Ectodermal cell (in vitro differentiated cells): Measurements from ENCODE around the gene ATP6V0A4.
"Not testable (repeated sequence)": the region's sequence is repeated elsewhere in the genome, so short reads cannot be mapped to it uniquely, and the experiment has no call there.

ENCODE experiments used
- H3K27ac ChIP-seq: 2 replicates; pipeline ENCODE4 v1.7.0; 2013; ENCODE audit warnings: mild to moderate bottlenecking, low read depth, low read length; ENCODE audit not compliant: insufficient read depth, poor library complexity, severe bottlenecking
- H3K27me3 ChIP-seq: 2 replicates; pipeline ENCODE4 v1.7.0; 2013; ENCODE audit warnings: mild to moderate bottlenecking, low read length; ENCODE audit not compliant: insufficient read depth, control insufficient read depth, poor library complexity, severe bottlenecking
- H3K36me3 ChIP-seq: one replicate; pipeline ENCODE4 v1.7.0; 2013; ENCODE audit warnings: low read length; ENCODE audit not compliant: control insufficient read depth, insufficient read depth
- H3K4me1 ChIP-seq: one replicate; pipeline ENCODE4 v1.7.0; 2013; ENCODE audit warnings: low read length; ENCODE audit not compliant: control insufficient read depth, insufficient read depth
- H3K4me3 ChIP-seq: 2 replicates; pipeline ENCODE4 v1.7.0; 2013; ENCODE audit warnings: low read depth, low read length, control low read depth; ENCODE audit not compliant: insufficient read depth
- H3K9me3 ChIP-seq: 2 replicates; pipeline ENCODE4 v1.7.0; 2013; ENCODE audit warnings: mild to moderate bottlenecking, low read length, moderate library complexity; ENCODE audit not compliant: control insufficient read depth
- WGBS, 2 experiments: methylation state at CpG; one replicate each; pipeline ENCODE4 v1.1.7; 2013; ENCODE audit warnings: missing lambda C conversion rate in 2 of 2; 5-methylcytosine and 5-hydroxymethylcytosine counted together

ATP6V0A4 gene

GRCh38 chr7:138829335-138829734, 31.3 kb upstream of the ATP6V0A4 start:
- no peaks in the 10 kb centered on the region for H3K4me1 ChIP-seq
- WGBS, 2 experiments = 94 to 96% methylated on average over 9 to 11 of the region's 11 CpGs
- H3K27me3 ChIP-seq = no peaks in the 10 kb centered on the region
- no peak overlapping the region for H3K4me3 ChIP-seq
- no peaks in the 10 kb centered on the region for H3K36me3 ChIP-seq
- no peak overlapping the region for H3K27ac ChIP-seq
- H3K9me3 ChIP-seq = no peaks in the 10 kb centered on the region

GRCh38 chr7:138828302-138828701, 30.3 kb upstream of the ATP6V0A4 start:
- H3K4me1 ChIP-seq = no peaks in the 10 kb centered on the region
- no peaks in the 10 kb centered on the region for H3K36me3 ChIP-seq
- no peaks in the 10 kb centered on the region for H3K9me3 ChIP-seq
- no peak overlapping the region for H3K4me3 ChIP-seq
- H3K27me3 ChIP-seq = no peaks in the 10 kb centered on the region
- WGBS, 2 experiments = 100% methylated on average over 2 of the region's 2 CpGs; no CpG with 5 or more reads in 1 of the 2 experiments
- H3K27ac ChIP-seq = no peak overlapping the region

GRCh38 chr7:138825049-138825721, 27.2 kb upstream of the ATP6V0A4 start:
- H3K36me3 ChIP-seq = no peaks in the 10 kb centered on the region
- 93 to 98% methylated on average over 11 of the region's 11 CpGs for whole genome bisulfite sequencing, 2 experiments
- no peaks in the 10 kb centered on the region for H3K4me1 ChIP-seq

GRCh38 chr7:138822867-138823535, 25.0 kb upstream of the ATP6V0A4 start:
- Histone ChIP-seq H3K27me3 (no peaks in the 10 kb centered on the region), H3K9me3 (no peaks in the 10 kb centered on the region), H3K27ac (no peak overlapping the region), H3K4me1 (no peaks in the 10 kb centered on the region), H3K36me3 (no peaks in the 10 kb centered on the region), H3K4me3 (no peak overlapping the region)
- WGBS, 2 experiments = 86 to 89% methylated on average over 7 to 9 of the region's 11 CpGs

More at GRCh38 chr7:138825049-138825721, 27.2 kb upstream of the ATP6V0A4 start:
- no peaks in the 10 kb centered on the region for H3K9me3 ChIP-seq
- H3K27ac ChIP-seq = no peak overlapping the region
- H3K4me3 ChIP-seq = no peak overlapping the region
- H3K27me3 ChIP-seq = no peaks in the 10 kb centered on the region

GRCh38 chr7:138821912-138822311, 23.9 kb upstream of the ATP6V0A4 start:
- no peaks in the 10 kb centered on the region for H3K9me3 ChIP-seq
- H3K27me3 ChIP-seq = no peaks in the 10 kb centered on the region
- no peak overlapping the region for H3K27ac ChIP-seq
- 92 to 94% methylated on average over 7 of the region's 7 CpGs for WGBS, 2 experiments
- H3K4me3 ChIP-seq = no peak overlapping the region
- H3K4me1 ChIP-seq = no peaks in the 10 kb centered on the region
- no peaks in the 10 kb centered on the region for H3K36me3 ChIP-seq

- H3K4me3 ChIP-seq = no peak overlapping the region
- H3K27me3 ChIP-seq = no peaks in the 10 kb centered on the region
- 95 to 99% methylated on average over 3 of the region's 3 CpGs for WGBS, 2 experiments
- H3K9me3 ChIP-seq = no peaks in the 10 kb centered on the region
- H3K4me1 ChIP-seq = no peaks in the 10 kb centered on the region
- H3K27ac ChIP-seq = no peak overlapping the region
- H3K36me3 ChIP-seq = no peaks in the 10 kb centered on the region
Measured at GRCh38 chr7:138819625-138820024, 21.6 kb upstream of the ATP6V0A4 start.

GRCh38 chr7:138816650-138817049, 18.7 kb upstream of the ATP6V0A4 start:
- no peaks in the 10 kb centered on the region for H3K9me3 ChIP-seq
- no peaks in the 10 kb centered on the region for H3K27me3 ChIP-seq
- H3K4me1 ChIP-seq = no peaks in the 10 kb centered on the region
- no peak overlapping the region for H3K4me3 ChIP-seq
- 94 to 98% methylated on average over 1 of the region's 1 CpG for WGBS, 2 experiments
- H3K27ac ChIP-seq = no peak overlapping the region
- no peaks in the 10 kb centered on the region for H3K36me3 ChIP-seq

GRCh38 chr7:138814816-138815332, 16.9 kb upstream of the ATP6V0A4 start:
- Histone ChIP-seq H3K4me3 (no peak overlapping the region), H3K27me3 (no peaks in the 10 kb centered on the region), H3K27ac (no peak overlapping the region), H3K36me3 (no peaks in the 10 kb centered on the region), H3K4me1 (no peaks in the 10 kb centered on the region), H3K9me3 (no peaks in the 10 kb centered on the region)
- WGBS, 2 experiments = no CpG with 5 or more reads among the region's 1 CpG

- no peak overlapping the region for H3K27ac ChIP-seq
- no peak overlapping the region for H3K4me3 ChIP-seq
- no peaks in the 10 kb centered on the region for H3K9me3 ChIP-seq
- no peaks in the 10 kb centered on the region for H3K4me1 ChIP-seq
- H3K27me3 ChIP-seq = no peaks in the 10 kb centered on the region
- WGBS, 2 experiments = 94 to 100% methylated on average over 2 of the region's 2 CpGs
- H3K36me3 ChIP-seq = no peaks in the 10 kb centered on the region
Measured at GRCh38 chr7:138813945-138814344, 15.9 kb upstream of the ATP6V0A4 start.

- not testable (repeated sequence) for H3K9me3 ChIP-seq, H3K4me1 ChIP-seq, H3K27me3 ChIP-seq, H3K4me3 ChIP-seq, H3K27ac ChIP-seq, H3K36me3 ChIP-seq
- WGBS, 2 experiments = 88 to 100% methylated on average over 1 of the region's 2 CpGs
Measured at GRCh38 chr7:138811327-138811726, 13.3 kb upstream of the ATP6V0A4 start.
